ENCODE measurements around the gene MAL. TPM values are rescaled to one million over a fixed set of nuclear protein-coding genes. Genes with fewer than 3 reads are reported as not detected.
"Not testable (repeated sequence)": the region's sequence is repeated elsewhere in the genome, so short reads cannot be mapped to it uniquely, and the experiment has no call there.

MAL gene
- total RNA-seq, 1 donor from 2014 or later, result 5.5 TPM

DNA sequence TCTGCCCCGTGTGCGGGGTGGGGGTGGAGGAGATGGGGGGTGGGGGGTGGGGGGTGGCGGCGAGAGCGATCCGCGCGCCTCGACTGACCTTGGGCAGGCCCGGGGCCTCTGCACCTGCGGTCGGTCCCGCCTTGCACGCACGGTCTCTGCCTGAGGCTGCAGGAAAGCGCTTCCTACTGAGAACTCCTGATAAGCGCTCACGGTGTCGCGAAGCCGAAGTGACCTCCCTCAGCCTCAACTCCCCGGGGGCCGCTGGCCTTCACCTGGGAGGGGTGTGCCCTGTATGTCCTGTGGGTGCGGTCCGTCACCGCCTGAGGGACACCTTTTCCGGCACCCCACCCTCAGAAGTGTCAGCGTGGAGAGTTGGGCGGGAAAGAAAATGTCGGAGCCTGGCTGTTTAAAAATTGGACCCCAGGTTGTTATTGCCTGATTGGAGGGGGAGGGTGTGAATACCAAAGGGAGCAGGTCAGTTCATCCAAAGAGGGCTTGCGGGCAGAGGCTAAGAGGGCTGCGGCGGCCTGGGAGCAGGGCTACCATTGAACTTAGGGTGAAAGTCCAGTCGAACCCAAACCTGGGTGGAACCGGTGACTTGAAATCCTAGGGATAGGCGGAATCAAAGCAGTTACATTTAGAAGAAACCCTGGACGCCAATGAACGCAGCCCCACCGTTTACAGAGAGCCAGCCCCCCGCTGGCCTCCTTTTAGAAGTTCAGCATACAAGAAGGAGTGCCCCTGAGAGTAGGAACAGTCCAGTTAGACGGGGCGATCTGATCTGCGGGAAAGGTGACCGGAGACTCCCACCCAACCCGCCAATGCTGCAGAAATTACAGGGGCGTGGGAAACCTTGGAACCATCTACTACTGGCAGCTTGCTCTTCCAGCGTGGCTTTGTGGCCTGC, 1.2 kb downstream of the MAL start:
- intact Hi-C loops (cut with DNase I), result no loop called here
- ATAC-seq (ENCODE audit: poor library complexity) (no peak), DNase-seq (no peak)

DNA sequence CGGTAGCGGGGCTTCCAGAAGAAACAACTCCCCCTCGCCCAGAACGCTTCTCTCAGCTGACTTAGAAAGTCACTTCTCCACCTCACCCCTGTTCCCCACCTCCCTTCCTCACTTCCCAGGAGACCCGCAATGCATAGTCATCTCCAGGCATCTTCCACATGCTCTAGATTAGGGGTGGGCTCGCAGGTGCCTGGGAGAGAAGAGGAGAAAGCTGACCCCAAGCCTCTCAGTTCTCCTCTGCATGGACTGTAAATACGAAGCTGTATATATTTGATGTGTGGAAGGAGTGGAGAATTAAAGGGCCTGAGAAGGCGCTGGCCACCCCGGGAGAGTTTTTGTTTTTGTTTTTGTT, 1.8 kb downstream of the MAL start:
- intact Hi-C loops (cut with DNase I), result no loop called here
- DNase-seq (no peak), ATAC-seq (ENCODE audit: poor library complexity) (no peak)

DNA sequence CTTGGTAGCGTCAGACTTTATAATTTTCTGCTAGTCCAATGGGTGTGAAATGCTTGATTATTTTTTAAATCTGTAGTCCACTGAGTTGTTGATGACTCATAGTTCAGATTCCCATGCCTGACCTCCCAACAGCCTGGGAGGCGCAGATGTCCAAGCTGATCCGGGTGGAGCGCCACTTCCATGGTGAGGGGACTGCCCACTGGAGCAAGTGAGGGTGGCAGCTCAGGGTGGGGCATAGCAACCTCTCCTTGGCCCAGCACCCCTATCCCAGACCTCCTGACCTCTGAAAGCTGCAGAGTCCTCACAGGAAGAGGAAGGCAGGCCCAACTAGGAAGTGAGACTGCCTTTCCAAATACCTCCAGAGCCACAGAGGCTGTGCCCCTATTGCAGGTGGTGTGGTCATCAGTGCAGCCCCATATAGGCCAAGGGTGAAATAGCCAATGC, 4.4 kb downstream of the MAL start:
- no peak for DNase-seq
- ATAC-seq (ENCODE audit: poor library complexity), result no peak
- intact Hi-C loops (cut with DNase I), result no loop called here

DNA sequence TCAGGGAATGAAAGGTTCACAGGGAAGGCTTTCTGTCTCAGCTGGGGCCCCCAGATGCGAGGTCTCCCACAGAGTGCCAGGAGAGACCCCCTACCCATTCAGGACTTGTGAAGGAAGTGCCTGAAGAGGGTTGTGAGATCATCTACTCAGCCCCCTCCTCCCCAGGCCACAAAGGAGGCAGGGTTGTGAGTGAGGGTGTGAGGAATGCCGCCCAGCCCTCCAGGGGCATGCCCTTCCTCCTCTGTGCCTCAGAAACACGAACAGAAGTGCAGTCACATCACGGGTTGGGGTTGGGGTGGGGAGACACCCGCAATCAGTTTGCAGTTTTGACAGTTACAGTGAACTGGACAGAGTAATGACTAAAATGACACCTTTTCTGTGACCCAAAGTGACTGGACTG, 5.0 kb downstream of the MAL start:
- intact Hi-C loops (cut with DNase I), result no loop called here
- ATAC-seq (ENCODE audit: poor library complexity), result no peak
- peak; percentile 6 for DNase-seq

DNA sequence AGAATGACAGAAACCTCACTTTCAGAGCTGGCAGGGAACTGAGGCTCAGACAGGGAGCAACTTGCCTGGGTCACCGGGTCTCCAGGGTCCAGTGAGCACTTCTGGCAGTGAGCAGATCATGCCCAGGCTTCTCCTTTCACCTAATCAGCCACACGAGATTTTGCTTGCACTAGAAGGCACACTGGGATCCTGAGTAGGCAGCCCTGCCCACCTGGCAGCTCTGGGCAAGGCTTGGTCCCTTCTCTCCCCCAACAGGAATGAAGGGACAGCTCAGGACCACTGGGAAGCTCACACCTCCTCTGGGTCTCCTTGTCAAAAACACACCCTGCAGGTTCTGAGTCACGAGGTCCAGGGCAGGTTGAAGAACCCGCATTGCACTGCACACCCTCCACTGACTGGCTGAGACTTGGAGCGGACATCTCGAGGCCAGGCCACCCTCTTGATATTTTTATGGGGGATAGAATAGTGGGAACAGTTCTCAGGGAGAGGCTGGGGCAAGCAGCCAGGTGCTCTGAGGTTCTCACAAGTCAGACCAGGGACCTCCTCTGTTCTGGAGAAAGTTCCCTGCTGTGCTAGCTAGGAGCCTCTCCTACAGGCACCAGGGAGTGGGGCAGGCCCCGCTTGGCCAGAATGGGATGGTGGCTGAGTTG, 5.7 kb downstream of the MAL start:
- peak; percentile 36 for DNase-seq
- intact Hi-C loops (cut with DNase I), result no loop called here

DNA sequence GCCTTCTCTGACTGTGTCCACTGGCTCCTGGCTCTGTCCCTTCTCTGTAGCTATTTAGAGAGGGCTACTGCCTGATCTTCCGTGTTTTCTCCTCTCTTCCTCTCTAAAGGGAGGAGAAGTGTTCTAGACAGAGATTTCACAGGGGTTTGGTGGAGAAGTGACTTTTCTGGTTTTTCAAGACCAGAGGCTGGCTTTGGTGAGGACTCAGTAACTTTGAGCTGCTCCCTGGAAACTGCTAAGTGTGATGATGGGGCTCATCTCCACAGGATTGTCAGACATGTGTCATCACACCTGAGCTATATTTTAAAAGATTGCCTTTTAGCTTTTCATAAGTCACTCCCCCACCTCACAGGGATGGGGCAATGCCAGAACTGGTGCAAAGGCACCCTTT, 6.2 kb downstream of the MAL start:
- no peak for ATAC-seq (ENCODE audit: poor library complexity)
- no peak for DNase-seq
- intact Hi-C loops (cut with DNase I), result no loop called here

More for the DNA sequence above, 5.7 kb downstream of the MAL start:
- no peak for ATAC-seq (ENCODE audit: poor library complexity)

DNA sequence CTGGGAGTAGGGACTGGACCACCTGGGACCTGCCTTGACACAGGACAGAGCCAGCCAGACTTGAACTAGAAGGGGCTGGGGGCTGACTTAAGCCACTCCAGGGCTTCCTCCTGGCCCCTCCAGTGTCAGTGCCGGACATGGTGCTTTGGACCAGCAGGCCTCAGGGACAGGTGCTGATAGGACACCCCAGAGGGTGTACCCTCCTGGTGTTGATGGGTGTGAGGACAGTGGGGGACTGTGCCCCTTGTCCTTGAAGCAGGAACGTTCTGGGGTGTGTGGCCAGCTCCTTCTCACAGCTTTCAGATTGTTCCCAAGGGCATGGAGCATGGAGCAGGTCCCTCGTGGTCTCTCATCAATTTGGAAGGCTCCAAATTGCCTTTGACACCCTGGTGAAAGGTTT, 6.8 kb downstream of the MAL start:
- intact Hi-C loops (cut with DNase I), result no loop called here
- no peak for ATAC-seq (ENCODE audit: poor library complexity)
- DNase-seq, result peak; percentile 17

DNA sequence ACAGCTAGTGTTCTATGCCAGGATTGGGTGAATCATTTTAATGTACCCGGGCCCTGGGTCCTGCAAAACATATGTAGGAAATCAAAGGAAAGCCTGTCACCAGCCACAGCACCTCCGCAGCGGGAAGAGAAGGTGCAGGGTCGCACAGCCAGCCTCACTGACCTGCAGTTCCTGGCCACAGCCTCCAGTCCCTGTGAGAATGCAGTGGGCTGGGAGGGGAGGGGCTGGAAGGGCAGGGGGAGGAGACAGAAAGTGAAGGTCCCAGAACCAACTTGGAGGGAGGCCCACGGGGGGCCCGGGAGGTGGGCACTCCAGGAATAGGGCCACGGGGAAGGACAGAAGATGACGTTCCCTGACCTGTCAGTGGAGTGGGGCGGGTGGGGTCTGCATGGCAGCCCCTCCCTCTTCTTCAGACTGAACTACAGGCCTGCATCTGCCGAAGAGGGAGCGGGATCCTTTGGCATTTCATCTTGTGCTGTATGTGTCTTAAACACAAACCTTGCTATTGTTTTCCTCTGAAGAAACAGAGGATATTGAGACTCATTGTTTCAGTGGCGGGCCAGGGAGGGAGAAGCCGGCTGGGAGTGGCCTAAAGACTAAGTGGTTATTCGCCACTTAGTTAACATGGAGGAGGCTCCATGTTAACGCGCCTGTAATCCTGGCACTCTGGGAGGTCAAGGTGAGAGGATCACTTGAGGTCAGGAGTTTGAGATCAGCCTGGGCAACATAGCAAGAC, 7.5 kb downstream of the MAL start:
- DNase-seq (peak; percentile 21), ATAC-seq (ENCODE audit: poor library complexity) (no peak)
- intact Hi-C loops (cut with DNase I), result no loop called here

DNA sequence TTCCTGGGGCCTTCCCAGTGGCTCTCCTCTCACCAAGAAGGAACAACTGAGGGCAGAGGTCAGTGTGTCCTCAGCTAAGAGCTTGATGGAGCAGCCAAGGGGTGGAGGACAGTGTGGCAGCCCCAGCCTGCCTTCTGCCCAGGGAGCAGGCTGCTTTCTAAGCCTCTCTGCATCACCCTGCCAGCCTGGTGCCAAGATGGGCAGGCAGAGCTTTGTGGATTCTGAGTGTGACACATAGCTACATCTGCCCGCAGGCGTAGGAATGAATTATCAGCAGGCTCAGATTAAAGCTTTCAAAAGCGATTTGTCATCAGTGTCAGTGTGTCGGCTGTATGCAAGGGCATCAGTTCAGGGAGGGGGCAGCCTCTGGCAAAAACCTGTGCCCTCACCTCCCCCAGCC, 8.7 kb downstream of the MAL start:
- intact Hi-C loops (cut with DNase I), result no loop called here
- no peak for ATAC-seq (ENCODE audit: poor library complexity)
- peak; percentile 8 for DNase-seq

DNA sequence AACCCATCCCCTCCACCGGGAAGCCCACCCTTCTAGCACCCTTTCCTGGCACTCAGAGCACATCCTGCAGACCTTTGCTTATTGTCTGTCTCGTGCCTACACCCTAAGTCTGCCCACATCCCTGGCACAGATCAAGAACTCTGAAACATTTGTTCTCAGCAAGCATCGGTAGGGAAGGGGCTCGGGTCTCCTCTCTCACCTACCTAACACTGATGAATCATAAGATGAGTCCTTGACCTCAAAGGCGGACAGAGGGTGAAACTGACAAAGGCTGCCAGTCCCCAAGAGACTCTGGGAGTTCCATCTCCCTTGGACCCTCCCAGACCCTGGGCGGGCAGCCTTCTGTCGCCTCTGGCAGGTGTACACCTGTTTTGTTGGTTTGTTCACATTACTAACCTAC, 9.3 kb downstream of the MAL start:
- ATAC-seq (ENCODE audit: poor library complexity), result no peak
- peak; percentile 6 for DNase-seq

DNA sequence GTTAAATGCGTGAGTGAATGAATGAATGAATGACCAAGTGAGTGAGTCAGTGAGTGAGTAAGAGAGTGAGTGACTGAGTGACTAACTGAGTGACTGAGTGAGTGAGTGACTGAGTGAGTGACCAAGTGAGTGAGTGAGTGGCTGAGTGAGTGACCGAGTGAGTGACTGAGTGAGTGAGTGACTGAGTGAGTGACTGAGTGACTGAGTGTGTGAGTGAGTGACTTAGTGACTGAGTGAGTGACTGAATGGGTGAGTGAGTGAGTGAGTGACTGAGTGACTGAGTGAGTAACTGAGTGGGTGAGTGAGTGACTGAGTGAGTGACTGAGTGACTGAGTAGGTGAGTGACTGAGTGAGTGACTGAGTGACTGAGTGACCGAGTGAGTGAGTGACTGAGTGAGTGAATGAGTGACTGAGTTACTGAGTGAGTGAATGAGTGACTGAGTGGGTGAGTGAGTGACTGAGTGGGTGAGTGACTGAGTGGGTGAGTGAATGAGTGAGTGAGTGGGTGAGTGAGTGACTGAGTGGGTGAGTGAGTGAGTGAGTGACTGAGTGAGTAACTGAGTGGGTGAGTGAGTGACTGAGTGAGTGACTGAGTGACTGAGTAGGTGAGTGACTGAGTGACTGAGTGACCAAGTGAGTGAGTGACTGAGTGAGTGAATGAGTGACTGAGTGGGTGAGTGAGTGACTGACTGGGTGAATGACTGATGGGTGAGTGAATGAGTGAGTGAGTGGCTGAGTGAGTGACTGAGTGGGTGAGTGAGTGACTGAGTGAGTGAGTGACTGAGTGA, 11.3 kb downstream of the MAL start:
- ATAC-seq (ENCODE audit: poor library complexity) (no peak), DNase-seq (no peak)
- intact Hi-C loops (cut with DNase I), result no loop called here

More for the DNA sequence above, 9.3 kb downstream of the MAL start:
- intact Hi-C loops (cut with DNase I), result no loop called here

DNA sequence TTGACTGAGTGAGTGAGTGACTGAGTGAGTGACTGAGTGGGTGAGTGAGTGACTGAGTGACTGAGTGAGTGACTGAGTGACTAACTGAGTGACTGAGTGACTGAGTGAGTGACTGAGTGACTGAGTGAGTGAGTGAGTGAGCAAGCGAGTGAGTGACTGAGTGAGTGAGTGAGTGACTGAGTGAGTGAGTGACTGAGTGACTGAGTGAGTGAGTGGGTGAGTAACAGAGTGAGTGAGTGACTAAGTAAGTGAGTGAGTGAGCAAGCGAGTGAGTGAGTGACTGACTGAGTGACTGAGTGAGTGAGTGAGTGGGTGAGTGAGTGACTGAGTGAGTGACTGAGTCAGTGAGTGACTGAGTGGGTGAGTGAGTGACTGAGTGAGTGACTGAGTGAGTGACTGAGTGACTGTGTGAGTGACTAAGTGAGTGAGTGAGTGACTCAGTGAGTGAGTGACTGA, 11.9 kb downstream of the MAL start:
- intact Hi-C loops (cut with DNase I), result no loop called here
- ATAC-seq (ENCODE audit: poor library complexity), result no peak
- no peak for DNase-seq

DNA sequence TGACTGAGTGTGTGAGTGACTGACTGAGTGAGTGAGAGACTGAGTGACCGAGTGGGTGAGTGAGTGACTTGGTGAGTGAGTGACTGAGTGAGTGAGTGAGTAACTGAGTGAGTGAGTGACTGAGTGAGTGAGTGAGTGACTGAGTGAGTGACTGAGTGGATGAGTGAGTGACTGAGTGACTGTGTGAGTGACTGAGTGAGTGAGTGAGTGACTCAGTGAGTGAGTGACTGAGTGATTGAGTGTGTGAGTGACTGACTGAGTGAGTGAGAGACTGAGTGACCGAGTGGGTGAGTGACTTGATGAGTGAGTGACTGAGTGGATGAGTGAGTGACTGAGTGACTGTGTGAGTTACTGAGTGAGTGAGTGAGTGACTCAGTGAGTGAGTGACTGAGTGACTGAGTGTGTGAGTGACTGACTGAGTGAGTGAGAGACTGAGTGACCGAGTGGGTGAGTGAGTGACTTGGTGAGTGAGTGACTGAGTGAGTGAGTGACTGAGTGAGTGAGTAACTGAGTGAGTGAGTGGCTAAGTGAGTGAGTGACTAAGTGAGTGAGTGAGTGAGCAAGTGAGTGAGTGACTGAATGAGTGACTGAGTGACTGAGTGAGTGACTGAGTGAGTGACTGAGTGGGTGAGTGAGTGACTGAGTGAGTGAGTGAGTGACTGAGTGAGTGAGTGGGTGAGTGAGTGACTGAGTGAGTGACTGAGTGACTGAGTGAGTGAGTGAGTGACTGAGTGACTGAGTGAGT, 12.5 kb downstream of the MAL start:
- intact Hi-C loops (cut with DNase I), result not testable (repeated sequence)

DNA sequence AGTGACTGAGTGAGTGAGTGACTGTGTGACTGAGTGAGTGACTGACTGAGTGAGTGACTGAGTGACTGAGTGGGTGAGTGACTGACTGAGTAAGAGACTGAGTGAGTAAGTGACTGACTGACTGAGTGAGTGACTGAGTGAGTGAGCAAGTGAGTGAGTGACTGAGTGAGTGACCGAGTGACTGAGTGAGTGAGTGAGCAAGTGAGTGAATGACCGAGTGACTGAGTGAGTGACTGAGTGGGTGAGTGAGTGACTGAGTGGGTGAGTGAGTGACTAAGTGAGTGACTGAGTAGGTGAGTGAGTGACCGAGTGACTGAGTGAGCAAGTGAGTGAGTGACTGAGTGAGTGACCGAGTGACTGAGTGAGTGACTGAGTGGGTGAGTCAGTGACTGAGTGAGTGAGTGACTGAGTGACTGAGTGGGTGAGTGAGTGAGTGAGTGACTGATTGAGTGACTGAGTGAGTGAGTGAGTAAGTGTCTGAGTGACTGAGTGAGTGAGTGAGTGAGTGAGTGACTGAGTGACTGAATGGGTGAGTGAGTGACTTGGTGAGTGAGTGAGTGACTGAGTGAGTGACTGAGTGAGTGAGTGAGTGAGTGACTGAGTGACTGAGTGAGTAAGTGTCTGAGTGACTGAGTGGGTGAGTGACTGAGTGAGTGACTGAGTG, 13.3 kb downstream of the MAL start:
- intact Hi-C loops (cut with DNase I), result no loop called here
- ATAC-seq (ENCODE audit: poor library complexity) (no peak), DNase-seq (no peak)

More for the DNA sequence above, 12.5 kb downstream of the MAL start:
- DNase-seq; ATAC-seq (ENCODE audit: poor library complexity): not testable (repeated sequence)

DNA sequence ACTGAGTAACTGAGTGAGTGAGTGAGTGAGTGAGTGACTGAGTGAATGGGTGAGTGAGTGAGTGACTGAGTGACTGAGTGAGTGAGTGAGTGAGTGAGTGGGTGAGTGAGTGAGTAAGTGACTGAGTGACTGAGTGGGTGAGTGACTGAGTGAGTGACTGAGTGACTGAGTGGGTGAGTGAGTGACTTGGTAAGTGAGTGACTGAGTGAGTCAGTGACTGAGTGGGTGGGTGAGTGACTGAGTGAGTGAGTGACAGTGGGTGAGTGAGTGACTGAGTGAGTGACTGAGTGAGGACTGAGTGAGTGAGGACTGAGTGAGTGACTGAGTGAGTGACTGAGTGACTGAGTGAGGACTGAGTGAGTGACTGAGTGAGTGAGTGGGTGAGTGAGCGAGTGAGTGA, 13.9 kb downstream of the MAL start:
- intact Hi-C loops (cut with DNase I), result no loop called here
- DNase-seq, result no peak
- ATAC-seq (ENCODE audit: poor library complexity), result no peak

DNA sequence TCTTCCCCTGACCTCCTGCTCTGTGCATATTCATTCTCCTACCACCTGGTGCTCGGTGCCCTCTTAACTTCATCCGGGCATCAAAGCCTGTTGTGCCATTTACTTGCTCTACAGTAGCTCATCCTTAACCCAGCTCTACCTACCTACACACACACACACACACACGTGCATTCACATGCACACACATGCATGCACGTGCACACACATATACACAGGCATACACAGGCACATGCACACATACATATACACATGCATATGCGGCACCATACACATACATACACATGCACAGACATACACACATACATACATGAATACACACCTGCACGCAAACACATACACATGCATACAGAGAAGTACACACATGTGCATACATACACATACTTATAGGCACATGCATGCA, 14.5 kb downstream of the MAL start:
- intact Hi-C loops (cut with DNase I), result no loop called here
- DNase-seq, result no peak
- ATAC-seq (ENCODE audit: poor library complexity), result no peak

DNA sequence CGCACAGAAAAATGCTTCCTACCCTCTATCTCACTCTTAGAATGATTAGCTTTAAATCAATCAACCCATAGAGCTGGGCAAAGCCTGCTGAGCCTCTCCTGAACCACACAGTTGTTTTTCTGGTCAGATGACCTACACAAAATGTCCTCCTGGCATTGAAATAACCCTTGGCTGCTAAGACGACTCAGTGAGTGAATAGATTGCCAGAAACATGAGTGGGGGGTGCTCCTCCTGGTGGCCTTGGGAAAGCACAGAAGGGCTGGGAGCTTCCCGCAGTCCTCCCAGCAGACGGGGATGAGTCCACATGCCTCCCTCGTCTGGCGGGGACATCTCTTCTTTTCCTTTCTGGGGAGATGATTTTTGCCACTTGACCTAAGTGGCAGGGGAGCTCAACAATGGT, 14.9 kb downstream of the MAL start:
- ATAC-seq (ENCODE audit: poor library complexity) (no peak), DNase-seq (no peak)
- intact Hi-C loops (cut with DNase I), result no loop called here

All from Right ventricle myocardium superior (tissue), 1 donor.